ENCODE data around the gene LGMN.

- TF ChIP-seq ZBTB7A (IDR thresholded peaks at IDR 0.05; ENCODE audit: low read depth) (no peak), CREB1 (IDR thresholded peaks at IDR 0.05; ENCODE audit: low read depth) (no peak), CEBPB (IDR thresholded peaks at IDR 0.05) (no peak), EGR1 (IDR thresholded peaks at IDR 0.05) (no peak), REST (IDR thresholded peaks at IDR 0.05; ENCODE audit: low read depth) (no peak), MAX (IDR thresholded peaks at IDR 0.05) (no peak), EP300 (IDR thresholded peaks at IDR 0.05; ENCODE audit: borderline replicate concordance) (no peak), TAF1 (IDR thresholded peaks at IDR 0.05; ENCODE audit: low read depth) (no peak), TEAD4 (IDR thresholded peaks at IDR 0.05) (no peak), YY1 (IDR thresholded peaks at IDR 0.05; ENCODE audit: low read depth) (no peak)
Measured at GRCh38 chr14:92663049-92663448, 85.4 kb downstream of the LGMN start.

All from Ishikawa (cell line).